GM12801 (cell line): Measurements from ENCODE around the gene ZDHHC3.

ENCODE experiments used
- CTCF ChIP-seq: IDR thresholded peaks from one replicate; pipeline ENCODE4 v1.5.1; 2011; ENCODE audit warnings: control low read depth; ENCODE audit not compliant: insufficient read length; ENCODE audit errors: extremely low read depth

ZDHHC3 gene

GRCh38 chr3:44932271-44932670 lies 43.7 kb downstream of the ZDHHC3 start:
- TF ChIP-seq CTCF, result no peak

GRCh38 chr3:44931791-44932190 lies 44.2 kb downstream of the ZDHHC3 start:
- no peak for TF ChIP-seq CTCF

GRCh38 chr3:44930911-44931310 lies 45.1 kb downstream of the ZDHHC3 start:
- TF ChIP-seq CTCF, result no peak

- TF ChIP-seq CTCF, result no peak
These were observed 46.2 kb downstream of the ZDHHC3 start for GRCh38 chr3:44929782-44930181.

- no peak for TF ChIP-seq CTCF
These were observed 48.6 kb downstream of the ZDHHC3 start for GRCh38 chr3:44927371-44927770.

GRCh38 chr3:44926921-44927320 lies 49.1 kb downstream of the ZDHHC3 start:
- no peak for TF ChIP-seq CTCF

GRCh38 chr3:44926172-44926571 lies 49.8 kb downstream of the ZDHHC3 start:
- no peak for TF ChIP-seq CTCF
